ENCODE data around the gene CEP290.

Gene CEP290

GRCh38 chr12:88141774-88142609, at the start of gene CEP290, which contains the start of gene TMTC3:
TSS of gene CEP290 (minus strand) at chr12:88142088. CDS start at chr12:88141307, 781 bp downstream.
TSS of gene TMTC3 (plus strand) at chr12:88142307. CDS start at chr12:88148316, 6,009 bp downstream.
- peak; percentile 76 to 81 for DNase-seq (ENCODE audit: low read depth in 2 of 2)

GRCh38 chr12:88188180-88188579, 46.3 kb upstream of the CEP290 start:
- no peak for DNase-seq (ENCODE audit: low read depth in 2 of 2)

- no peak for DNase-seq (ENCODE audit: low read depth in 2 of 2)
Observed at GRCh38 chr12:88187571-88187970, 45.7 kb upstream of the CEP290 start.

- DNase-seq (ENCODE audit: low read depth in 2 of 2) = no peak
Observed at GRCh38 chr12:88185988-88186387, 44.1 kb upstream of the CEP290 start.

GRCh38 chr12:88185279-88185678, 43.4 kb upstream of the CEP290 start:
- no peak for DNase-seq (ENCODE audit: low read depth in 2 of 2)

- DNase-seq (ENCODE audit: low read depth in 2 of 2) = no peak
Observed at GRCh38 chr12:88184196-88184595, 42.3 kb upstream of the CEP290 start.

- DNase-seq (ENCODE audit: low read depth in 2 of 2) = no peak
Observed at GRCh38 chr12:88182416-88182815, 40.5 kb upstream of the CEP290 start.

- no peak for DNase-seq (ENCODE audit: low read depth in 2 of 2)
Observed at GRCh38 chr12:88181881-88182280, 40.0 kb upstream of the CEP290 start.

- no peak for DNase-seq (ENCODE audit: low read depth in 2 of 2)
Observed at GRCh38 chr12:88179436-88180014, 37.6 kb upstream of the CEP290 start.

- DNase-seq (ENCODE audit: low read depth in 2 of 2) = no peak
Observed at GRCh38 chr12:88175544-88175943, 33.7 kb upstream of the CEP290 start.

GRCh38 chr12:88172844-88173407, 31.0 kb upstream of the CEP290 start:
- DNase-seq (ENCODE audit: low read depth in 2 of 2) = no peak

GRCh38 chr12:88167384-88167783, 25.5 kb upstream of the CEP290 start:
- DNase-seq (ENCODE audit: low read depth in 2 of 2) = no peak

GRCh38 chr12:88166179-88166578, 24.3 kb upstream of the CEP290 start:
- DNase-seq (ENCODE audit: low read depth in 2 of 2) = no peak

- no peak for DNase-seq (ENCODE audit: low read depth in 2 of 2)
Observed at GRCh38 chr12:88163371-88163770, 21.5 kb upstream of the CEP290 start.

- DNase-seq (ENCODE audit: low read depth in 2 of 2) = no peak
Observed at GRCh38 chr12:88156075-88156654, 14.3 kb upstream of the CEP290 start.

- no peak for DNase-seq (ENCODE audit: low read depth in 2 of 2)
Observed at GRCh38 chr12:88153959-88154358, 12.1 kb upstream of the CEP290 start.

- no peak for DNase-seq (ENCODE audit: low read depth in 2 of 2)
Observed at GRCh38 chr12:88150063-88150462, 8.2 kb upstream of the CEP290 start.

GRCh38 chr12:88145567-88146505, 3.9 kb upstream of the CEP290 start:
- DNase-seq (ENCODE audit: low read depth in 2 of 2) = no peak

GRCh38 chr12:88144546-88145468, 2.9 kb upstream of the CEP290 start:
- DNase-seq (ENCODE audit: low read depth in 2 of 2) = no peak

GRCh38 chr12:88144037-88144436, 2.1 kb upstream of the CEP290 start:
- no peak for DNase-seq (ENCODE audit: low read depth in 2 of 2)

Data from stimulated activated CD8-positive, alpha-beta memory T cell treated with anti-CD3 and anti-CD28 coated beads, Interleukin-7, amount 100 ng/mL, for 1 hour (primary cell).